Measurements from ENCODE around the gene MGMT. TPM values are rescaled to one million over a fixed set of nuclear protein-coding genes. Genes with fewer than 3 reads are reported as not detected.

MGMT gene
- total RNA-seq, 2 donors from 2014 or later: 18.3 to 25.5 TPM

DNA sequence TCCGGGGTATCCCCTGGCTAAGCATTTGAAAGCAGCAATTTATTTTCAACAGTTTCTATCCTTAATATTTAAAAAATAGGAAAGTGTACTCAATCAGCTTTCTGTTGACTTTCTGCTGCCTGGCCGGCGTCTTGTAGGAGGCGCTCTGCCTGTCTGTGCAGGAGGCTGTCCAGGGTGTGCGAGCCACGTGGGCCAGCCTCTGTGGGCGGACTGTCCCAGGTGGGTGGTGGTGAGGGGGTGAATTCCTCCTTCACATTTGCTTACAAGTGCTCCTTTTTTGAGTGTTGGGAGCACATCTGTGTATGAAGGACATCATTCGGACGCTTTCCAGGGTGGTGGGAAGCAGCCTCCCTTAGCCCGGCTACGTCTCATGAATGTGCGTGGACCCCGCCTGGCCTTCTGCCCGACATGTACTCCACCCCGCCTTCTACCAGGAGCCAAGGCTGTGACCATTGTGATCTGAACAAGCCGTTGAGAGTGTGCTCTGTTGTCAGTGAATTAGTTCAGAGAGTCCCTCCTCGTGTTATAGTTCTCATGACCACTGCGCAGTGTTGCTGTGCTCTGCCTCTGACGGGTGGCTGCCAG, 114.9 kb downstream of the MGMT start:
- no peaks in the 10 kb centered on the region for H3K4me1 ChIP-seq (ENCODE audit: control insufficient read depth in 1 of 2, low read depth in 2 of 2)
- no peaks in the 10 kb centered on the region for H3K27me3 ChIP-seq (replicated peaks; ENCODE audit: insufficient read depth)
- ATAC-seq (ENCODE audit: insufficient number of reproducible peaks, low FRiP score, low read depth): no peak
- no peak overlapping the region for H3K27ac ChIP-seq
- DNase-seq (ENCODE audit: low spot score): no peak
- no peak overlapping the region for H3K4me3 ChIP-seq
- TF ChIP-seq, protein P1, sequence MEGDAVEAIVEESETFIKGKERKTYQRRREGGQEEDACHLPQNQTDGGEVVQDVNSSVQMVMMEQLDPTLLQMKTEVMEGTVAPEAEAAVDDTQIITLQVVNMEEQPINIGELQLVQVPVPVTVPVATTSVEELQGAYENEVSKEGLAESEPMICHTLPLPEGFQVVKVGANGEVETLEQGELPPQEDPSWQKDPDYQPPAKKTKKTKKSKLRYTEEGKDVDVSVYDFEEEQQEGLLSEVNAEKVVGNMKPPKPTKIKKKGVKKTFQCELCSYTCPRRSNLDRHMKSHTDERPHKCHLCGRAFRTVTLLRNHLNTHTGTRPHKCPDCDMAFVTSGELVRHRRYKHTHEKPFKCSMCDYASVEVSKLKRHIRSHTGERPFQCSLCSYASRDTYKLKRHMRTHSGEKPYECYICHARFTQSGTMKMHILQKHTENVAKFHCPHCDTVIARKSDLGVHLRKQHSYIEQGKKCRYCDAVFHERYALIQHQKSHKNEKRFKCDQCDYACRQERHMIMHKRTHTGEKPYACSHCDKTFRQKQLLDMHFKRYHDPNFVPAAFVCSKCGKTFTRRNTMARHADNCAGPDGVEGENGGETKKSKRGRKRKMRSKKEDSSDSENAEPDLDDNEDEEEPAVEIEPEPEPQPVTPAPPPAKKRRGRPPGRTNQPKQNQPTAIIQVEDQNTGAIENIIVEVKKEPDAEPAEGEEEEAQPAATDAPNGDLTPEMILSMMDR (IDR thresholded peaks at IDR 0.05): no peak
- H3K9me3 ChIP-seq: peaks cover 12% of the 10 kb centered on the region
- no peaks in the 10 kb centered on the region for H3K36me3 ChIP-seq

DNA sequence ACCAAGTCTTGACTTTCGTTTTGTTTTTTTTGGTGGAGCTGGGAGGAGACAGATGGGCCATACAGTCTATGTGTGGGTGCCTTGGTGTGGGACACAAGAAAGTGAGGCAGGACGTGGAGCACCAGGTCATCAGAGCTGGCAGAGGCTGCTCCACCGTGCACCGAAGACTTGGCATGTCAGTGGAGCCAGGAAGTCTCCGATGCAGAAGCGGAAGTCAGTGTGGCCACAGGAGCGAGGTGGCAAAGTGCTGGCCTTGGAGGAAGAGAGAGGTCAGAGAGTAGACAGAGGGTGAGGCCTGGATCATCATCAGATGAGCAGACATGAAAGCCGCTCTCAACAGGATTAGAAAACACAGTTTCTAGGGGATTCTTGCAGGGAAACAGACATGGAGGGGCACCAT, 116.8 kb downstream of the MGMT start:
- no peak for ATAC-seq (ENCODE audit: insufficient number of reproducible peaks, low FRiP score, low read depth)
- Histone ChIP-seq H3K4me1 (ENCODE audit: control insufficient read depth in 1 of 2, low read depth in 2 of 2) (no peaks in the 10 kb centered on the region), H3K4me3 (no peak overlapping the region), H3K36me3 (no peaks in the 10 kb centered on the region), H3K27me3 (replicated peaks; ENCODE audit: insufficient read depth) (no peaks in the 10 kb centered on the region), H3K27ac (no peak overlapping the region), H3K9me3 (peaks cover 23% of the 10 kb centered on the region)
- TF ChIP-seq, protein P1 (IDR thresholded peaks at IDR 0.05): no peak
- DNase-seq (ENCODE audit: low spot score): no peak

DNA sequence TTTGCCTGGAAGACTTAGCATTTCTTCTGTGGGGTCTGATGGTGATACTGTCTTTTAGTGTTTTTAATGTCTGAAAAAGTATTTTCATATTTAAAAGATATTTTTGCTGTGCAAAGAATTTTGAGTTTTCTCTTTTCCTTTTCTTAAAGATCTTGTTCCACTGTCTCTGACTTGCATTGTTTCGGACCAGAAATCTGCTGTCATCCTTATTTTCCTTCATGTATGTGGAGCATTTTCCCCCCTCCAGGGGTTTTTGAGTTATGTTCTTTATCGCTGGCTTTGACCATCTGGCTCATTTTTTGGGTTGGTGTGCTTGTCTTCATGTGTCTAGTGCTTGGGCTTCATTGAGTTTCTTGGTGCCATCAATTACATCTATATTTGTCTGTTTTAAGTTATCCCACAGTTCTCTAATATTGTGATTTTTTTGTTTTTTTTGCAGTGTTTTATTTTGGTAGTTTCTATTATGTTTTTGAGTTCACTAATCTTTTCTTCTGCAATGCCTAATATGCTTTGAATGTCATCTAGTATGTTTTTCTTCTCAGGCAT, 119.9 kb downstream of the MGMT start:
- H3K27me3 ChIP-seq (replicated peaks; ENCODE audit: insufficient read depth): no peaks in the 10 kb centered on the region
- peaks cover 23% of the 10 kb centered on the region for H3K9me3 ChIP-seq
- no peaks in the 10 kb centered on the region for H3K36me3 ChIP-seq
- ATAC-seq (ENCODE audit: insufficient number of reproducible peaks, low FRiP score, low read depth): no peak
- H3K4me3 ChIP-seq: no peak overlapping the region
- no peak for DNase-seq (ENCODE audit: low spot score)
- H3K4me1 ChIP-seq (ENCODE audit: control insufficient read depth in 1 of 2, low read depth in 2 of 2): no peaks in the 10 kb centered on the region
- H3K27ac ChIP-seq: no peak overlapping the region
- TF ChIP-seq, protein P1 (IDR thresholded peaks at IDR 0.05): no peak

DNA sequence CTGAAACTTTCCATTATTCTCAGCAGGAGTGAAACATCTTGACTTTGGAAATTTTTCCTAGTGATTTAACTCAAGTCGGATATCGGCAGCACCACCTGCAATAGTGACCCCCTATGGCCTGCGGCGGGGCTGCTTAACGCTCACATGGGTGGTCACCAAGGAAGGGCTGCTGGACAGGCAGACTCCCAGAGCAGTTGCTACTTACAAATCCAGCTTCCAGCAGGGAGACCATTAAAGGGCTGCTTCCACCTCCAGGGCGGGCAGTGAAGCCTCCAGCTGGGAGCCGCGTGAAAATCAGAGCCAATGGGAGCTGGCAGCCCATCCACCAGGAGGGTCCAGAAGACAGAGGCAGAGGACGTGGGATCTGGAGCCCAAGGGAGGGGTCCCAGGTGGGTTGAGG, 122.5 kb downstream of the MGMT start:
- H3K36me3 ChIP-seq: no peaks in the 10 kb centered on the region
- TF ChIP-seq, protein P1 (IDR thresholded peaks at IDR 0.05): no peak
- no peak for ATAC-seq (ENCODE audit: insufficient number of reproducible peaks, low FRiP score, low read depth)

DNA sequence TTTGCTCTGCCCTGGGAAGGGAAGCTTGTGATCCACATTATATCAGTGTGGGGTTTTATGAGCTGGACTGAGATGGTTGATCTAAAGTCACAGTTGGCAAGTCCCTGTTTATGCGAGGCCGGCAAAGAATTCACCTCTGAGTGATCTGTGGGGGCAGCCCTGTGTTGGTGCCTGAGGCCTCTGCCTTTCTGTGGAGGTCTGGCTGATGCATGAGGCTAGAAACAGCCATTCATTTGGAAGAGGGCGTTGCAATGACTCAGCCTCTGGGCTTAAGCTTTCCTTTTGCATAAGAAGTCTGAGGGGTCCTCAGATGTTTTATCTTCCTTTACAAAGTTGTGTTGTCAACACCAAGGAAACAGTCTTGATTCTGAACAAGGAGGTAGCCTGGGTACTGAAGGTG, 126.9 kb downstream of the MGMT start:
- Histone ChIP-seq H3K4me1 (ENCODE audit: control insufficient read depth in 1 of 2, low read depth in 2 of 2) (no peaks in the 10 kb centered on the region), H3K9me3 (no peaks in the 10 kb centered on the region), H3K4me3 (no peak overlapping the region), H3K36me3 (no peaks in the 10 kb centered on the region), H3K27ac (no peak overlapping the region), H3K27me3 (replicated peaks; ENCODE audit: insufficient read depth) (no peaks in the 10 kb centered on the region)
- no peak for DNase-seq (ENCODE audit: low spot score)
- no peak for ATAC-seq (ENCODE audit: insufficient number of reproducible peaks, low FRiP score, low read depth)
- TF ChIP-seq, protein P1 (IDR thresholded peaks at IDR 0.05): no peak

More for the DNA sequence above, 122.5 kb downstream of the MGMT start:
- Histone ChIP-seq H3K9me3 (peaks cover 23% of the 10 kb centered on the region), H3K27me3 (replicated peaks; ENCODE audit: insufficient read depth) (no peaks in the 10 kb centered on the region), H3K27ac (no peak overlapping the region), H3K4me3 (no peak overlapping the region), H3K4me1 (ENCODE audit: control insufficient read depth in 1 of 2, low read depth in 2 of 2) (no peaks in the 10 kb centered on the region)
- no peak for DNase-seq (ENCODE audit: low spot score)
